ENCODE results near the gene CXCR2. TPM values are rescaled to one million over a fixed set of nuclear protein-coding genes. Genes with fewer than 3 reads are reported as not detected.

The CXCR2 gene
- total RNA-seq, 2 experiments from 2014 or later: not detected

DNA sequence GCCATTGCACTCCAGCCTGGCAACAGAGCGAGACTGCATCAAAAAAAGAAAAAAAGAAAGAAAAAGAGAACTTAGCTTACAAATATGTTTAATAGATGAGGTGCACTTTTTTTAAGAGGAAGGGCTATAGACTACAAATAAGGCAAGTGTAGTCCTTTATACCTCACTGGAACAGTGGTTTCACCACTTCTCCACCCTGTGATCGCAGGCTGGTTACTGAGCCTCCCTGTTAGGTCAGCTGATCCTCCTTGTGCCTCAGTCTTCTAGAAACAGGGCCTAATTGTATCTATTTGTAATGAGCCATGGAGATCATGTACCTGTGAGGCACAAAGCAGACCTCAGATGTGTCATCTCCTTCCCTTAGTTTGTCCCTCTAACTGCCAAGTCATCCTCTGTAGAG is 4.5 kb downstream of the CXCR2 start:
- H3K4me2 ChIP-seq (ENCODE audit: low read length): no peak overlapping the region
- BruUV-seq (replicated peaks): no TSS peak
- H4K20me1 ChIP-seq (ENCODE audit: insufficient read depth, low read length): no peaks in the 10 kb centered on the region
- no peak overlapping the region for H3K27ac ChIP-seq (ENCODE audit: low read depth, low read length, poor library complexity, severe bottlenecking)
- no peaks in the 10 kb centered on the region for H3K9me2 ChIP-seq (ENCODE audit: insufficient read depth, low read length)
- POLR2A ChIA-PET: interaction anchor here (0.6 kb wide), 1 partner anchor 301 kb away, joined by 5 read pairs; no protein-coding TSS in a partner anchor
- TF ChIP-seq CTCF (conservative IDR thresholded peaks at IDR 0.05; ENCODE audit: low read length): no peak
- TF ChIP-seq EZH2phosphoT487 (IDR thresholded peaks at IDR 0.05; ENCODE audit: borderline replicate concordance, low read depth, low read length): no peak
- H2AFZ ChIP-seq (ENCODE audit: low read length): no peak overlapping the region
- no peak for DNase-seq (ENCODE audit: low spot score)
- intact Hi-C loops (cut with micrococcal nuclease; ENCODE audit: unreplicated experiment): no loop called here
- no peaks in the 10 kb centered on the region for H3K4me1 ChIP-seq (ENCODE audit: insufficient read depth, low read length, poor library complexity, severe bottlenecking)
- H3K36me3 ChIP-seq (ENCODE audit: insufficient read depth, low read length): no peaks in the 10 kb centered on the region
- CTCF ChIA-PET (ENCODE audit: unreplicated experiment): no interaction called here
- H3K9me3 ChIP-seq (ENCODE audit: low read length): no peaks in the 10 kb centered on the region
- H3K79me2 ChIP-seq (ENCODE audit: insufficient read depth, low read depth, low read length): no peaks in the 10 kb centered on the region
- H3K4me3 ChIP-seq (ENCODE audit: low read depth, low read length, poor library complexity, severe bottlenecking): no peak overlapping the region

DNA sequence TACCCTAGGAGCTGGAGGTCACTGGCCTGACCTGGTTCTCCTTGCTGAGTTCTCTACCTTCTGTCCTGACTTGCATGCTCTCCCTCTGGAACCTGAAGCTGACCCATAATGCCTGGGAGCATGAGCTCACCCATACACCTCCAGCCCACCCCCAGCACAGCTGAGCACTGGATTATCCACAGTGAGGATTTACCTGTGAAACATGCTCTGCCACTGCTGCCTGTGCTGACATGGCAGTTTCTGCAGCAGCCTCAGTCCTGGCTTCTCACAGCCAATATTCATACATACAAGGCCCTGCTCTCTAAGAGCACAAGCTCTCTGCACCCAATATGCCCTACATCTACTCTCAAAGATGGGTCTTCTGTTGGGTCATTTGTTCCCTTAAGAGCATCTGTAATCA is 5.0 kb downstream of the CXCR2 start:
- ChIA-PET CTCF (ENCODE audit: unreplicated experiment) (no interaction called here), POLR2A (interaction anchor here (0.6 to 1.3 kb wide), 2 partner anchors 15 to 300 kb away, joined by 3 to 5 read pairs; no protein-coding TSS in a partner anchor)
- no peaks in the 10 kb centered on the region for H3K36me3 ChIP-seq (ENCODE audit: insufficient read depth, low read length)
- no peaks in the 10 kb centered on the region for H3K9me3 ChIP-seq (ENCODE audit: low read length)
- no peak overlapping the region for H3K27ac ChIP-seq (ENCODE audit: low read depth, low read length, poor library complexity, severe bottlenecking)
- no peaks in the 10 kb centered on the region for H3K4me1 ChIP-seq (ENCODE audit: insufficient read depth, low read length, poor library complexity, severe bottlenecking)
- no peak overlapping the region for H2AFZ ChIP-seq (ENCODE audit: low read length)
- no TSS peak for BruUV-seq (replicated peaks)
- intact Hi-C loops (cut with micrococcal nuclease; ENCODE audit: unreplicated experiment): no loop called here
- TF ChIP-seq CTCF (conservative IDR thresholded peaks at IDR 0.05; ENCODE audit: low read length): no peak
- TF ChIP-seq EZH2phosphoT487 (IDR thresholded peaks at IDR 0.05; ENCODE audit: borderline replicate concordance, low read depth, low read length): no peak
- no peaks in the 10 kb centered on the region for H4K20me1 ChIP-seq (ENCODE audit: insufficient read depth, low read length)
- DNase-seq (ENCODE audit: low spot score): no peak
- H3K4me3 ChIP-seq (ENCODE audit: low read depth, low read length, poor library complexity, severe bottlenecking): no peak overlapping the region
- H3K79me2 ChIP-seq (ENCODE audit: insufficient read depth, low read depth, low read length): no peaks in the 10 kb centered on the region
- no peak overlapping the region for H3K4me2 ChIP-seq (ENCODE audit: low read length)
- H3K9me2 ChIP-seq (ENCODE audit: insufficient read depth, low read length): no peaks in the 10 kb centered on the region

- Histone ChIP-seq H3K36me3 (ENCODE audit: insufficient read depth, low read length) (no peaks in the 10 kb centered on the region), H3K9me2 (ENCODE audit: insufficient read depth, low read length) (no peaks in the 10 kb centered on the region), H3K9me3 (ENCODE audit: low read length) (no peaks in the 10 kb centered on the region), H3K4me2 (ENCODE audit: low read length) (no peak overlapping the region), H3K4me3 (ENCODE audit: low read depth, low read length, poor library complexity, severe bottlenecking) (no peak overlapping the region), H2AFZ (ENCODE audit: low read length) (no peak overlapping the region), H3K79me2 (ENCODE audit: insufficient read depth, low read depth, low read length) (no peaks in the 10 kb centered on the region), H3K27ac (ENCODE audit: low read depth, low read length, poor library complexity, severe bottlenecking) (no peak overlapping the region), H3K4me1 (ENCODE audit: insufficient read depth, low read length, poor library complexity, severe bottlenecking) (no peaks in the 10 kb centered on the region), H4K20me1 (ENCODE audit: insufficient read depth, low read length) (no peaks in the 10 kb centered on the region)
- DNase-seq (ENCODE audit: low spot score): no peak
- intact Hi-C loops (cut with micrococcal nuclease; ENCODE audit: unreplicated experiment): no loop called here
- no peak for TF ChIP-seq EZH2phosphoT487 (IDR thresholded peaks at IDR 0.05; ENCODE audit: borderline replicate concordance, low read depth, low read length)
- TF ChIP-seq CTCF (conservative IDR thresholded peaks at IDR 0.05; ENCODE audit: low read length): no peak
- no TSS peak for BruUV-seq (replicated peaks)
- ChIA-PET CTCF (ENCODE audit: unreplicated experiment) (no interaction called here), POLR2A (no interaction called here)
Measured at GRCh38 chr2:218137514-218137913, 11.7 kb downstream of the CXCR2 start.

Data from OCI-LY7 (cell line).